Neural progenitor cell (in vitro differentiated cells): Measurements from ENCODE around the gene DNAJC8. TPM values are rescaled to one million over a fixed set of nuclear protein-coding genes. Genes with fewer than 3 reads are reported as not detected.

ENCODE experiments used
- DNase-seq: peaks from one replicate; pipeline ENCODE4 v3.0.0-alpha.2; 2016; ENCODE audit warnings: low spot score
- H2AFZ ChIP-seq: fragments of 200-600 bp; sonication (generic); replicated peaks from 2 replicates; pipeline ENCODE4 v1.6.1; 2016; ENCODE audit warnings: antibody characterized with exemption
- H3F3A ChIP-seq: fragments of 200-600 bp; sonication (generic); 2 replicates; pipeline ENCODE4 v1.6.1; 2016; ENCODE audit warnings: antibody characterized with exemption, low read depth
- H3K27ac ChIP-seq: fragments of 200-600 bp; sonication (generic); 2 replicates; pipeline ENCODE4 v1.5.1; 2016; ENCODE audit warnings: mild to moderate bottlenecking
- H3K27me3 ChIP-seq: fragments of 200-600 bp; sonication (generic); 2 replicates; pipeline ENCODE4 v1.6.1; 2016; ENCODE audit warnings: mild to moderate bottlenecking, moderate library complexity
- H3K36me3 ChIP-seq: fragments of 200-600 bp; sonication (generic); 2 replicates; pipeline ENCODE4 v1.5.1; 2016
- H3K4me1 ChIP-seq: fragments of 200-600 bp; sonication (generic); 2 replicates; pipeline ENCODE4 v1.6.1; 2016; ENCODE audit warnings: mixed run types
- H3K4me2 ChIP-seq: fragments of 200-600 bp; sonication (generic); 2 replicates; pipeline ENCODE4 v1.6.1; 2016
- H3K4me3 ChIP-seq: fragments of 200-600 bp; sonication (generic); 2 replicates; pipeline ENCODE4 v1.5.1; 2016
- H3K79me2 ChIP-seq: fragments of 200-600 bp; sonication (generic); 2 replicates; pipeline ENCODE4 v1.6.1; 2016; ENCODE audit warnings: low read depth
- H3K9ac ChIP-seq: fragments of 200-600 bp; sonication (generic); 2 replicates; pipeline ENCODE4 v1.6.1; 2016
- H3K9me3 ChIP-seq: fragments of 200-600 bp; sonication (generic); 2 replicates; pipeline ENCODE4 v1.5.1; 2016; ENCODE audit warnings: low read depth
- H4K20me1 ChIP-seq: fragments of 200-600 bp; sonication (generic); 2 replicates; pipeline ENCODE4 v1.6.1; 2016; ENCODE audit warnings: low read depth
- H3K27ac Mint-ChIP-seq: 3 replicates; pipeline ENCODE4 v1.8.0; 2021; ENCODE audit warnings: mixed read lengths
- H3K27me3 Mint-ChIP-seq: 2 replicates; pipeline ENCODE4 v1.8.0; 2022; ENCODE audit warnings: low read depth, mild to moderate bottlenecking, inconsistent platforms, moderate library complexity, mixed read lengths; ENCODE audit not compliant: insufficient read depth
- H3K36me3 Mint-ChIP-seq: 3 replicates; pipeline ENCODE4 v1.8.0; 2021; ENCODE audit warnings: mixed read lengths
- H3K4me1 Mint-ChIP-seq: 3 replicates; pipeline ENCODE4 v1.8.0; 2021; ENCODE audit warnings: mixed read lengths
- H3K4me3 Mint-ChIP-seq: 3 replicates; pipeline ENCODE4 v1.8.0; 2021; ENCODE audit warnings: mild to moderate bottlenecking, moderate library complexity, mixed read lengths
- H3K9me3 Mint-ChIP-seq: 3 replicates; pipeline ENCODE4 v1.8.0; 2020; ENCODE audit warnings: mixed read lengths
- EZH2 ChIP-seq: fragments of 200-600 bp; sonication (generic); IDR thresholded peaks from 2 replicates; pipeline ENCODE4 v1.6.1; 2017; ENCODE audit warnings: antibody characterized with exemption, mild to moderate bottlenecking, moderate library complexity
- EZH2phosphoT487 ChIP-seq: fragments of 200-600 bp; sonication (generic); IDR thresholded peaks from 2 replicates; pipeline ENCODE4 v1.6.1; 2017; ENCODE audit warnings: antibody characterized with exemption
- total RNA-seq: library from RNA; depleted of rRNA; stranded (reverse); fragments of >200 nt; gene quantifications from 2 replicates; pipeline ENCODE4 v1.2.3, GENCODE V29; 2015; ENCODE audit warnings: low replicate concordance
- TF ChIP-seq, protein P1 (sequence below): fragments of 200-600 bp; sonication (generic); IDR thresholded peaks from 2 replicates; pipeline ENCODE4 v1.5.1; 2017; ENCODE audit warnings: antibody characterized with exemption, mild to moderate bottlenecking

Gene DNAJC8
- total RNA-seq, 1 donor from 2014 or later: 117 TPM

DNA sequence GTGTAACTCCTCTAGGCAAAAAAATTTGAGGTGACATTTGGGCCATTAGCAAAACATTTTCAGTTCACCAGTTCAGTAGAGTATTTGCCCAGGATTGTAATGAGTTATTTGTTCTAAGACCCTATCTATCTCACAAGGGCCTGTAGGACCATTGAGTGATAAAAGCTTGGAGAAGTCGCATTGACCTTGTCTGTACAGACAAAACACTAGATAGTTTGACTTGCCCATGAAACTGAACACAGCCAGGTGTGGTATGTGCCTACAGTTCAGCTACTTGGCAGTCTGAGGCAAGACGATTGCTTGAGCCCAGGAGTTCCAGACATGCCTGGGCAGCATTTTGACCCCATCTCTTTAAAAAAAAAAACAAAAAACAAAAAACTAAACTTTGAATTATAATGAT, 6.2 kb upstream of the DNAJC8 start:
- no peak overlapping the region for H3K4me3 ChIP-seq
- H3K9me3 ChIP-seq: no peaks in the 10 kb centered on the region
- H3F3A ChIP-seq: peaks cover 23% of the 10 kb centered on the region
- no peaks in the 10 kb centered on the region for H3K36me3 ChIP-seq
- peaks cover 20% of the 10 kb centered on the region for H3K79me2 ChIP-seq
- TF ChIP-seq, protein P1, sequence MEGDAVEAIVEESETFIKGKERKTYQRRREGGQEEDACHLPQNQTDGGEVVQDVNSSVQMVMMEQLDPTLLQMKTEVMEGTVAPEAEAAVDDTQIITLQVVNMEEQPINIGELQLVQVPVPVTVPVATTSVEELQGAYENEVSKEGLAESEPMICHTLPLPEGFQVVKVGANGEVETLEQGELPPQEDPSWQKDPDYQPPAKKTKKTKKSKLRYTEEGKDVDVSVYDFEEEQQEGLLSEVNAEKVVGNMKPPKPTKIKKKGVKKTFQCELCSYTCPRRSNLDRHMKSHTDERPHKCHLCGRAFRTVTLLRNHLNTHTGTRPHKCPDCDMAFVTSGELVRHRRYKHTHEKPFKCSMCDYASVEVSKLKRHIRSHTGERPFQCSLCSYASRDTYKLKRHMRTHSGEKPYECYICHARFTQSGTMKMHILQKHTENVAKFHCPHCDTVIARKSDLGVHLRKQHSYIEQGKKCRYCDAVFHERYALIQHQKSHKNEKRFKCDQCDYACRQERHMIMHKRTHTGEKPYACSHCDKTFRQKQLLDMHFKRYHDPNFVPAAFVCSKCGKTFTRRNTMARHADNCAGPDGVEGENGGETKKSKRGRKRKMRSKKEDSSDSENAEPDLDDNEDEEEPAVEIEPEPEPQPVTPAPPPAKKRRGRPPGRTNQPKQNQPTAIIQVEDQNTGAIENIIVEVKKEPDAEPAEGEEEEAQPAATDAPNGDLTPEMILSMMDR: no peak
- TF ChIP-seq EZH2: no peak
- no peak for TF ChIP-seq EZH2phosphoT487
- H3K27me3 ChIP-seq: no peaks in the 10 kb centered on the region
- H3K9ac ChIP-seq: no peak overlapping the region
- peaks cover 8% of the 10 kb centered on the region for H4K20me1 ChIP-seq
- H3K27ac Mint-ChIP-seq: no peak overlapping the region
- H3K4me3 Mint-ChIP-seq: no peak overlapping the region
- H3K9me3 Mint-ChIP-seq: no peaks in the 10 kb centered on the region
- no peak overlapping the region for H3K27ac ChIP-seq
- no peak for DNase-seq
- H3K4me2 ChIP-seq: no peak overlapping the region
- H3K4me1 ChIP-seq: peaks cover 7% of the 10 kb centered on the region
- H2AFZ ChIP-seq: no peak overlapping the region
- H3K36me3 Mint-ChIP-seq: peaks cover 1% of the 10 kb centered on the region
- no peaks in the 10 kb centered on the region for H3K4me1 Mint-ChIP-seq
- peaks cover 4% of the 10 kb centered on the region for H3K27me3 Mint-ChIP-seq

DNA sequence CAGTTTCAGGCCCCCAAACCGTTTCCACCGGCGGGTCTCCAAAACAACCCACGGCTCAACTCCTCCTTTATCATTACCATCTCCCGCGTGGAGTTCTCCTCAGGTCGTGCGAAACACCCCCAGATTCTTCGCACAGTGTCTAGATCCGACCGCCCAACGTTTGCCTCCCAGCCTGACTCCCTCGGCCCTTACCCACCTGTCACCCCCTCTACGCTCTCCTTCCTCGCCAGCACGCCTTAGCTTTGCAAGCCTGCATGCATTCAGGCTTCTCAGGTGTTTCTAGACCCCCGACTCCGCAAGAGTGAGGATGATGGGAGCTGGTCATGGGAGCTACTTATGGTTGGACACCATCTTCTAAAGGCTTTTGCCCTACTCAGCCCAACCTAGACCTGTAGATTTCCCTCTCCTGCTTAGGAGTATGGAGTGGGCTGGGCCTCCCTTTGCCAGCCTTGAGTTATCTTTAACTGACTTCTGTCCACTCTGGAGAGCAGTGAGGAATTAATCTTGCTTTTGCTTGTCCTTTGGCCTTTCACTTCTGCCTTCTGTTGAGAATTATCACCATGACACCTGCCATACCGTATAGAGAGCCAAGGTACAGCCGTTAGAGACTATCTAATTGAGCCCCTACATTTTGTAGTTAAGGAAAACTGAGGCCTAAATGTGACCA, 4.0 kb upstream of the DNAJC8 start:
- H3K4me2 ChIP-seq: peak overlapping the region; percentile 96
- no peaks in the 10 kb centered on the region for H3K36me3 ChIP-seq
- H3K27me3 ChIP-seq: no peaks in the 10 kb centered on the region
- H3K36me3 Mint-ChIP-seq: peaks cover 1% of the 10 kb centered on the region
- no peak overlapping the region for H3K27ac ChIP-seq
- H3K4me3 Mint-ChIP-seq: no peak overlapping the region
- no peak for TF ChIP-seq EZH2
- no peak for TF ChIP-seq EZH2phosphoT487
- TF ChIP-seq, protein P1: no peak
- peaks cover 2% of the 10 kb centered on the region for H3K27me3 Mint-ChIP-seq
- no peaks in the 10 kb centered on the region for H3K9me3 Mint-ChIP-seq
- H3F3A ChIP-seq: peaks cover 23% of the 10 kb centered on the region
- peaks cover 7% of the 10 kb centered on the region for H3K4me1 ChIP-seq
- H3K27ac Mint-ChIP-seq: no peak overlapping the region
- H3K4me3 ChIP-seq: peak overlapping the region; percentile 91
- no peak overlapping the region for H2AFZ ChIP-seq
- peak; percentile 8 for DNase-seq
- no peaks in the 10 kb centered on the region for H3K9me3 ChIP-seq
- H3K9ac ChIP-seq: peak overlapping the region; percentile 80
- H4K20me1 ChIP-seq: peaks cover 8% of the 10 kb centered on the region
- peaks cover 11% of the 10 kb centered on the region for H3K4me1 Mint-ChIP-seq
- H3K79me2 ChIP-seq: peaks cover 32% of the 10 kb centered on the region

DNA sequence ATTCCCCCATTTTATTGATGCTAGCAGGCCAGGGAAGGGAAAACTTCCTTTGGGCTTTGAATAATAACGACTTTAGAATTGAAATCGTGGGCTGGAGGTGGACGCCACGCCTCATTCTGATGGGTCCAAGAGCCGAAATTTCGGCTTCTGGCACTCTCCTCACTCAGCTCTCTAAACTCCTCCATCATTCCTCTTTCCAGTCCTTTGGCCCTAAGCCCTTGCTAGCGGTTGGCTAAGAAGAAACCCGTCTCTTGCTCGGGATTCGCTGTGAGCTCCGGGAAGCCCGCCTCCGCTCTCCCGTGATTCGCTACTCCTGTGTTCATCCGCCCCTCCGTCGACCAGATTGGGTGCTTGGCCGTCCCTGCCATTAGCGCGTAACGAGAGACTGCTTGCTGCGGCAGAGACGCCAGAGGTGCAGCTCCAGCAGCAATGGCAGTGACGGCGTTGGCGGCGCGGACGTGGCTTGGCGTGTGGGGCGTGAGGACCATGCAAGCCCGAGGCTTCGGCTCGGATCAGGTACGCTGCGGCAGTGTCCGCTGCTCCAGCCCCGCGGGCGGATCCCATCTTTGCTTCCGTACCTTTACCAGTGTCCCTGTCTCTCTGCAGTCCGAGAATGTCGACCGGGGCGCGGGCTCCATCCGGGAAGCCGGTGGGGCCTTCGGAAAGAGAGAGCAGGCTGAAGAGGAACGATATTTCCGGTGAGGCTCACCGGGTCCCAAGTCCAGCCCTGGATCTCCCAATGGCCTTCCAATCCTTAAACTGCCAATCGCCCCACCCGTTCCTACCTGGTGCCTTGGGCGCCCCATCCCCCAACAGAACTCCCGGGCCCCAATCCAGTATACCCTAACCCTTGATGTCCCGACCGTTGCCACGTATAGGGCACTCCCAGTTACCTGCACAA, 3.2 kb upstream of the DNAJC8 start, which contains the start of gene ATP5IF1:
Gene ATP5IF1 (plus strand): TSS at position 370 of the 901 bp plus-strand sequence. CDS start 60 bp downstream, at position 430.
- Histone ChIP-seq H3K4me2 (peak within 1 kb of the TSS; percentile 96), H3K9me3 (no peaks in the 10 kb centered on the region), H3K4me1 (peaks cover 7% of the 10 kb centered on the region), H3K27me3 (no peaks in the 10 kb centered on the region), H2AFZ (peak within 1 kb of the TSS; percentile 34), H3K27ac (no peak within 1 kb of the TSS), H3K79me2 (peaks cover 40% of the 10 kb centered on the region), H3K4me3 (peak within 1 kb of the TSS; percentile 91), H3K9ac (peak within 1 kb of the TSS; percentile 80), H3F3A (peaks cover 23% of the 10 kb centered on the region), H4K20me1 (peaks cover 8% of the 10 kb centered on the region), H3K36me3 (no peaks in the 10 kb centered on the region)
- Mint-ChIP-seq H3K27ac (no peak within 1 kb of the TSS), H3K4me1 (peaks cover 11% of the 10 kb centered on the region), H3K27me3 (peaks cover 2% of the 10 kb centered on the region), H3K36me3 (peaks cover 1% of the 10 kb centered on the region), H3K4me3 (no peak within 1 kb of the TSS), H3K9me3 (no peaks in the 10 kb centered on the region)
- peak; percentile 98 for DNase-seq
- TF ChIP-seq EZH2phosphoT487: no peak
- no peak for TF ChIP-seq EZH2
